NCI-H1105 treated with DMSO at 0.1 percent for 48 hours (cell line): ENCODE data around the gene HHAT.

Experiments used
- DNase-seq: peaks from one replicate; lab custom pipeline; 2025; lab: John Stamatoyannopoulos, UW

Gene HHAT

DNA sequence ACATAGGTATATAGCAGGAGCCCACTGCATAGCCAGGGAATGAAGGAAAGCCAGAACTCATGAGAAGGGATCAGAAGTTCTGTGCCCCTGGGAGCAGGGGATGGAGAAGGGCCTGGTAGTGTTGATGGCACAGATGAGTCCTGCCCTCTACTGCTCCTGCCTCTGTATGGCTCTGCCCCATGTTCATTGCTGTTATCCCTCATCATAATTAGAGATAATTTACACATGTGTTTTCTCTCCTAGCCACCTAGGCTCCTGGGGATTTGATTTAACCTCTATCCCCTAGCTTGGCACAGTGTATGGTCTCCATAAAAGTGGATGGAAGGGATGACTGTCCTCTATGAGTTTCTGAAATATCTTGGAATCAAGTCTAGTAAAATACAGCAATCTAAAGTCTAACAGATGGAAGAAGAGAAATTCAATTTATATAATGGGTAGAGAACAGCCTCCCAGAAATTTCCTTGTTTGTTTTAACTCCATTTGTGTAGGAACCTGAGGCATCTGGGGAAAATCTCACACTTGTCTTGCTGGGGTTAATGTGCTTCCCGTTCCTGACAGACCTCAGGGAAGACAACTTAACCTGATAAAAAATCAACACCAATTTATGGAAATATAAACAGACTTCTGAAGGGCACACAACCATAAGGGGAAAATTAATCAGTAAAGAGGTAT is 393.8 kb downstream of the HHAT start:
- no peak for DNase-seq

DNA sequence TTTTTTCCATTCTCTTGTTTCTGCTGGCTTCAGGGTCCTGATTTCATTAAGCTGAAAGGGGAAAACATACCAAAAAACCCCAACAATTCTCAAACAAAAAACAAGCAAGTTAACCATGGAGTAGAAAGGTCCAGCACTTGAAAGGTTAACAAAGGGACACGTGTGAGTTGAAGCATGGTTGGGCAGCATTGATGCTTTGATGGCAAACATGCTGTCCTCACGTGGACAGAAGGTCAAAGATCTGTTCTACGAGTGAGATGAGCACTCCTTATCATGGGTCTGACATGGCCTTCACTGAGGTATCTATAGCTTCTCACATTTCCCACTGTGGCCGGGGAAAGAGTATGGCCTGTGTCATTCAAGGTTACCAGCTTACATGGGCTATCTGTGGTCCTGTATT is 394.9 kb downstream of the HHAT start:
- no peak for DNase-seq

DNA sequence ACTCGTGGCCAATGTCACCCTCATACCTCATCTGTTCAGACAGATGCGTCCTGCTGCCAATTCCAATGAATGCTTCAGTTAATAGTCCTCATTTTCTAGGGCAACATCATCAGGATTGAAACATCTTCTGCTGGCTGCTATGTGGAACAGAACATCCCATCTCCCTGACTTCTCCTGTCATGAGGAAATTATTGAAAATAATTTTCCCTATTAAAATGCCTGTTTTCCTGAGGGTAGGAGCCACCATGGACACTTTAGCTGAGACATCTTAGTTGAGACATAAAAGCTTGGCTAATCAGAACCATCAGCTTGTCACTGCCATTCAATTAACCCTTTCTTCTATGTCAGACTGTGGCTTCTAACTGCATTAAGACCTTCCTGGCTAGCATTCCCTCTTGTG is 396.1 kb downstream of the HHAT start:
- DNase-seq = no peak
